ENCODE measurements around the gene FEZF2.

Gene FEZF2

GRCh38 chr3:62373215-62373614 is at the start of gene FEZF2:
FEZF2 (minus strand) TSS chr3:62373550; CDS start chr3:62372868, 682 bp downstream.
- no peak within 1 kb of the TSS for H3K9ac ChIP-seq (ENCODE audit: low read length)
- H3K27me3 ChIP-seq (ENCODE audit: control insufficient read depth, insufficient read depth, low read length): peaks cover 98% of the 10 kb centered on the region
- no peaks in the 10 kb centered on the region for H3K9me3 ChIP-seq (ENCODE audit: control insufficient read depth, low read length)
- H3K36me3 ChIP-seq (ENCODE audit: control insufficient read depth, insufficient read depth, low read length): no peaks in the 10 kb centered on the region
- no peak within 1 kb of the TSS for H3K4me3 ChIP-seq (ENCODE audit: low read length)
- H3K4me1 ChIP-seq (ENCODE audit: control insufficient read depth, insufficient read depth, low read length): peaks cover 8% of the 10 kb centered on the region

GRCh38 chr3:62421207-62421606 is 47.9 kb upstream of the FEZF2 start:
- no peak overlapping the region for H3K4me3 ChIP-seq (ENCODE audit: low read length)
- no peaks in the 10 kb centered on the region for H3K36me3 ChIP-seq (ENCODE audit: control insufficient read depth, insufficient read depth, low read length)
- no peak overlapping the region for H3K9ac ChIP-seq (ENCODE audit: low read length)
- no peaks in the 10 kb centered on the region for H3K4me1 ChIP-seq (ENCODE audit: control insufficient read depth, insufficient read depth, low read length)
- no peaks in the 10 kb centered on the region for H3K9me3 ChIP-seq (ENCODE audit: control insufficient read depth, low read length)
- peaks cover 4% of the 10 kb centered on the region for H3K27me3 ChIP-seq (ENCODE audit: control insufficient read depth, insufficient read depth, low read length)

GRCh38 chr3:62416144-62416543 is 42.8 kb upstream of the FEZF2 start:
- H3K4me1 ChIP-seq (ENCODE audit: control insufficient read depth, insufficient read depth, low read length): no peaks in the 10 kb centered on the region
- peaks cover 4% of the 10 kb centered on the region for H3K27me3 ChIP-seq (ENCODE audit: control insufficient read depth, insufficient read depth, low read length)

GRCh38 chr3:62415312-62415801 is 42.0 kb upstream of the FEZF2 start:
- Histone ChIP-seq H3K4me1 (ENCODE audit: control insufficient read depth, insufficient read depth, low read length) (no peaks in the 10 kb centered on the region), H3K9me3 (ENCODE audit: control insufficient read depth, low read length) (no peaks in the 10 kb centered on the region), H3K36me3 (ENCODE audit: control insufficient read depth, insufficient read depth, low read length) (no peaks in the 10 kb centered on the region), H3K9ac (ENCODE audit: low read length) (no peak overlapping the region), H3K4me3 (ENCODE audit: low read length) (no peak overlapping the region), H3K27me3 (ENCODE audit: control insufficient read depth, insufficient read depth, low read length) (peaks cover 4% of the 10 kb centered on the region)

More at GRCh38 chr3:62416144-62416543, 42.8 kb upstream of the FEZF2 start:
- Histone ChIP-seq H3K4me3 (ENCODE audit: low read length) (no peak overlapping the region), H3K9ac (ENCODE audit: low read length) (no peak overlapping the region), H3K9me3 (ENCODE audit: control insufficient read depth, low read length) (no peaks in the 10 kb centered on the region), H3K36me3 (ENCODE audit: control insufficient read depth, insufficient read depth, low read length) (no peaks in the 10 kb centered on the region)

- no peaks in the 10 kb centered on the region for H3K36me3 ChIP-seq (ENCODE audit: control insufficient read depth, insufficient read depth, low read length)
- H3K4me1 ChIP-seq (ENCODE audit: control insufficient read depth, insufficient read depth, low read length): no peaks in the 10 kb centered on the region
- H3K4me3 ChIP-seq (ENCODE audit: low read length): no peak overlapping the region
- no peak overlapping the region for H3K9ac ChIP-seq (ENCODE audit: low read length)
- peaks cover 4% of the 10 kb centered on the region for H3K27me3 ChIP-seq (ENCODE audit: control insufficient read depth, insufficient read depth, low read length)
- no peaks in the 10 kb centered on the region for H3K9me3 ChIP-seq (ENCODE audit: control insufficient read depth, low read length)
These were observed 41.4 kb upstream of the FEZF2 start for GRCh38 chr3:62414786-62415185.

- Histone ChIP-seq H3K27me3 (ENCODE audit: control insufficient read depth, insufficient read depth, low read length) (peaks cover 3% of the 10 kb centered on the region), H3K4me3 (ENCODE audit: low read length) (no peak overlapping the region), H3K36me3 (ENCODE audit: control insufficient read depth, insufficient read depth, low read length) (no peaks in the 10 kb centered on the region), H3K9me3 (ENCODE audit: control insufficient read depth, low read length) (no peaks in the 10 kb centered on the region), H3K9ac (ENCODE audit: low read length) (no peak overlapping the region), H3K4me1 (ENCODE audit: control insufficient read depth, insufficient read depth, low read length) (no peaks in the 10 kb centered on the region)
These were observed 40.3 kb upstream of the FEZF2 start for GRCh38 chr3:62413687-62414086.

GRCh38 chr3:62406945-62407344 is 33.6 kb upstream of the FEZF2 start:
- no peaks in the 10 kb centered on the region for H3K9me3 ChIP-seq (ENCODE audit: control insufficient read depth, low read length)
- no peak overlapping the region for H3K9ac ChIP-seq (ENCODE audit: low read length)
- H3K27me3 ChIP-seq (ENCODE audit: control insufficient read depth, insufficient read depth, low read length): no peaks in the 10 kb centered on the region
- no peaks in the 10 kb centered on the region for H3K4me1 ChIP-seq (ENCODE audit: control insufficient read depth, insufficient read depth, low read length)
- no peak overlapping the region for H3K4me3 ChIP-seq (ENCODE audit: low read length)
- no peaks in the 10 kb centered on the region for H3K36me3 ChIP-seq (ENCODE audit: control insufficient read depth, insufficient read depth, low read length)

- no peak overlapping the region for H3K9ac ChIP-seq (ENCODE audit: low read length)
- no peaks in the 10 kb centered on the region for H3K4me1 ChIP-seq (ENCODE audit: control insufficient read depth, insufficient read depth, low read length)
- no peak overlapping the region for H3K4me3 ChIP-seq (ENCODE audit: low read length)
- H3K27me3 ChIP-seq (ENCODE audit: control insufficient read depth, insufficient read depth, low read length): no peaks in the 10 kb centered on the region
- no peaks in the 10 kb centered on the region for H3K36me3 ChIP-seq (ENCODE audit: control insufficient read depth, insufficient read depth, low read length)
- no peaks in the 10 kb centered on the region for H3K9me3 ChIP-seq (ENCODE audit: control insufficient read depth, low read length)
These were observed 32.2 kb upstream of the FEZF2 start for GRCh38 chr3:62405566-62405965.

- no peaks in the 10 kb centered on the region for H3K36me3 ChIP-seq (ENCODE audit: control insufficient read depth, insufficient read depth, low read length)
- no peak overlapping the region for H3K4me3 ChIP-seq (ENCODE audit: low read length)
- no peak overlapping the region for H3K9ac ChIP-seq (ENCODE audit: low read length)
- H3K4me1 ChIP-seq (ENCODE audit: control insufficient read depth, insufficient read depth, low read length): no peaks in the 10 kb centered on the region
- H3K27me3 ChIP-seq (ENCODE audit: control insufficient read depth, insufficient read depth, low read length): no peaks in the 10 kb centered on the region
- no peaks in the 10 kb centered on the region for H3K9me3 ChIP-seq (ENCODE audit: control insufficient read depth, low read length)
These were observed 31.8 kb upstream of the FEZF2 start for GRCh38 chr3:62405135-62405534.

- Histone ChIP-seq H3K36me3 (ENCODE audit: control insufficient read depth, insufficient read depth, low read length) (no peaks in the 10 kb centered on the region), H3K4me3 (ENCODE audit: low read length) (no peak overlapping the region), H3K9ac (ENCODE audit: low read length) (no peak overlapping the region), H3K27me3 (ENCODE audit: control insufficient read depth, insufficient read depth, low read length) (no peaks in the 10 kb centered on the region), H3K4me1 (ENCODE audit: control insufficient read depth, insufficient read depth, low read length) (no peaks in the 10 kb centered on the region), H3K9me3 (ENCODE audit: control insufficient read depth, low read length) (no peaks in the 10 kb centered on the region)
These were observed 31.0 kb upstream of the FEZF2 start for GRCh38 chr3:62404321-62404720.

- H3K4me1 ChIP-seq (ENCODE audit: control insufficient read depth, insufficient read depth, low read length): no peaks in the 10 kb centered on the region
These were observed 30.4 kb upstream of the FEZF2 start for GRCh38 chr3:62403765-62404164.

GRCh38 chr3:62392626-62393292 is 19.4 kb upstream of the FEZF2 start:
- Histone ChIP-seq H3K36me3 (ENCODE audit: control insufficient read depth, insufficient read depth, low read length) (no peaks in the 10 kb centered on the region), H3K4me1 (ENCODE audit: control insufficient read depth, insufficient read depth, low read length) (no peaks in the 10 kb centered on the region), H3K9ac (ENCODE audit: low read length) (no peak overlapping the region), H3K9me3 (ENCODE audit: control insufficient read depth, low read length) (no peaks in the 10 kb centered on the region), H3K4me3 (ENCODE audit: low read length) (no peak overlapping the region), H3K27me3 (ENCODE audit: control insufficient read depth, insufficient read depth, low read length) (no peaks in the 10 kb centered on the region)

More at GRCh38 chr3:62403765-62404164, 30.4 kb upstream of the FEZF2 start:
- H3K9ac ChIP-seq (ENCODE audit: low read length): no peak overlapping the region
- no peaks in the 10 kb centered on the region for H3K9me3 ChIP-seq (ENCODE audit: control insufficient read depth, low read length)
- H3K27me3 ChIP-seq (ENCODE audit: control insufficient read depth, insufficient read depth, low read length): no peaks in the 10 kb centered on the region
- no peak overlapping the region for H3K4me3 ChIP-seq (ENCODE audit: low read length)
- H3K36me3 ChIP-seq (ENCODE audit: control insufficient read depth, insufficient read depth, low read length): no peaks in the 10 kb centered on the region

Data from mucosa of stomach (tissue), 1 donor.